HG02981 (cell line): ENCODE results near the gene NUDT3.
"Not testable (repeated sequence)": the region's sequence is repeated elsewhere in the genome, so short reads cannot be mapped to it uniquely, and the experiment has no call there.

Source experiments
- ATAC-seq: cut with Tn5 transposase; IDR thresholded peaks from one replicate; pipeline ENCODE4 v1.9.1; 2021; ENCODE audit warnings: mild to moderate bottlenecking, moderate library complexity; ENCODE audit not compliant: unreplicated experiment

NUDT3 gene

DNA sequence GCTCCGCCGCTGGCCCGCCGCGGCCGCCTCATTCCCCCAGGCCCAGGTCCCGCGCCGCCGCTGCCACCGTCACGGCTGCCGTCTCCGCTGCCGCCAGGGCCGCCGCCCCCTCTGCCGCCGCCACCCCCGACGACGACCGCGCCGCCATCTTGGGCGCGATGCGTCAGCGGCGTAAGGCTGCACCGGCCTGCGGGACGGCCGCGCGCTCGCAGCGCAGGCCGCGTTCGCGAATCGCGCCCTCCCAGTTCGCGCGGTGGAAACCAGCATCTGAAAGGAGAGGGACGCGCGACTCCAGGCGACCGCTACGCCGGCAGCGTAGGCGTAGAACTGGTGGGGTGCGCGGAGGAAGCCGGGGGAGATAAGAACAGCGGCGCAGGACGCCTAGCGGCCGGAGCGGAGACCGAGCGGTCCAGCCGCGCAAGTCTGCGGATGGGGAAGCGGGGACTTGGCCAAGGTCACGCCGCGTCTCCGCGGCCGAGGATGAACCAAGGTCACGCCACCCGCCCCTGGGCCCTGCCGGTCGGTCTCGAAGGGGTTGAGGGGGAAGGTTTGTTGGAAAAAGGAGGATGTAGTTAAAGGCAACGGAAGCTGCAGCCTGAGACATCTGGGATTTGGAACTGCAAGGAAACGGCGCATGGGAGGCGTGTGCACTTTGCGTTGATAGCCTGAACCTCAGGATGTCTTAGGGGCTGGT lies at the start of gene NUDT3:
Gene NUDT3, minus strand, starts transcription at position 173 of the 694 bp plus-strand sequence. CDS start 307 bp downstream, outside the sequence.
- peak; percentile 84 for ATAC-seq

GRCh38 chr6:34441526-34441925 lies 49.1 kb upstream of the NUDT3 start:
- ATAC-seq = no peak

GRCh38 chr6:34439442-34439841 lies 47.0 kb upstream of the NUDT3 start:
- no peak for ATAC-seq

DNA sequence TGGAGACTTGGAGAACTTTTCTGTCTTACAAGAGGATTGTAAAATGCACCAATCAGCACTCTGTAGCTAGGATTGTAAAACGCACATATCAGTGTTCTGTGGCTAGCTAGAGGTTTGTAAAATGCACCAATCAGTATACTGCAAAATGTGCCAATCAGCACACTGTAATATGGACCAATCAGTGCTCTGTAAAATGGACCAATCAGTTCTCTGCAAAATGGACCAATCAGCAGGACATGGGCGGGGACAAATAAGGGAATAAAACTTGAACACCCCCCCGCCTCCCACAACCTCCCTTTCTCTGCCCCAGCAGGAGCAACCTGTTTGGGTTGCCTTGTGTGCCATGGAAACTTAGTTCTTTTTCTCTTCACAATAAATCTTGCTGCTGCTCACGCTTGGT lies 46.2 kb upstream of the NUDT3 start:
- ATAC-seq = no peak

GRCh38 chr6:34437644-34437970 lies 45.1 kb upstream of the NUDT3 start:
- no peak for ATAC-seq

DNA sequence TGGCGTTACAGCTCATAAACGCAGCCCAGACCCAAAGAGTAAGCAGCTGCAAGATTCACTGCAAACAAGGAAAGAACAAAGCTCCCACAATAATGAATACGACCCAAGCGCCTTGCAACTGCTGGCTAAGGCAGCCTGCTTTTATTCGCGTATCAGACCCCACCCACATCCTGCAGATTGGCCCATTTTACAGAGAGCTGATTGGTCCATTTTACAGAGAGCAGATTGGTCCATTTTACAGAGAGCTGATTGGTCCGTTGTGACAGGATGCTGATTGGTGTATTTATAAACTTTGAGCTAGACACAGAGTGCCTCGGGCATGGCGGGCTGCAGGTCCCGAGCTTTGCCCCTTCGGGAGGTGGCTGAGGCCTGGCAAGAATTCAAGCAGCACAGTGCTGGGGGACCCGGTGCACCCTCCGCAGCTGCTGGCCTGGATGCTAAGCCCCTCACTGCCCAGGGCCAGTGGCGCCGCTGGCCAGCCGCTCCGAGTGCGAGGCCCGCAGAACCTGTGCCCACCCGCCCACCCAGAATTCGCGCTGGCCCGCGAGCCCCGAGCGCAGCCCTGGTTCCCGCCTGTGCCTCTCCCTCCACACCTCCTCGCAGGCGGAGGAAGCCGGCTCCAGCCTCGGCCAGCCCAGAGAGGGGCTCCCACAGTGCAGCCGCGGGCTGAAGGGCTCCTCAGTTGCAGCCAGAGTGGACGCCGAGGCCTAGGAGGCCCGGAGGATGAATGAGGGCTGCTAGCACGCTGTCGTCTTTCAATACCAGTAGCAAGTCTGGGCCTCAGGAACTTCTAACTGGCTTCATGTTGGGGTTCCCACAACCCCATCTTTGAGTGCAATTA lies 44.6 kb upstream of the NUDT3 start:
- ATAC-seq = no peak

DNA sequence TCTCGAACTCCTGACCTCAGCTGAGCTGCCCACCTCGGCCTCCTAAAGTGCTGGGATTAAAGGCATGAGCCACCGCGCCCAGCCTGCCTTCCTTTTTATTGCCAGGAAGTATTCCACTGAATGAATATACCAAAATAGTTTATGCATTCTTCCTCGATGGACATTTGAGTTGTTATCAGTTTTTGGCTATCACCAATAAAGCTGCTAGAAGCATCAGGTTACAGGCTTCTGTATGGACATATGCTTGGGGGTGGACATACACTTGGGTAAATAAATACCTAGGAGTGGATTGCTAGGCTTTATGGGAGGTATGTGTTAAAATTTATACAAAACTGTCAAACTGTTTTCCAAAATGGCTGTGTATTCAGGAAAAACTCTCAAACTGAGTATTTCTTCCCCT lies 43.4 kb upstream of the NUDT3 start:
- no peak for ATAC-seq

- ATAC-seq = peak; percentile 83
Measured at GRCh38 chr6:34425498-34426410, 33.3 kb upstream of the NUDT3 start, which contains the start of gene RPS10. Gene RPS10, minus strand, starts transcription at chr6:34426069. Its CDS starts 848 bp downstream, at chr6:34425221.

DNA sequence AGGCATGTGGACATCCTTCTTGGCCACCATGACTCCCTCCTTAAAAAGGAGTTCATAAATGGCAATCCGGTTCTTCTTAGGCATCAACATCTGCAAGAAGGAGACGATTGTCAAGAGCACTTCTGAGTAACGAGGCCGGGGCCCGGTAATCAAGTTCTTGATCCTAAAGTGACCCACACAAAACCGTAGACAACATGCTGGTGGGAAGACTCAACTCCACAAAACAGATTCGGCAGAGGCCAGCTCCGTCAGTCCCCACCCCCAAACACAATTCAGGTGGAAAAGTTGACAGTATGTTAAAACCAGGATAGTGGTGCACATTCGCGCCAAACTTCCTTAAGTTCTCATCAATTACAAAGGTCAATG lies 32.6 kb upstream of the NUDT3 start:
- ATAC-seq = no peak

- no peak for ATAC-seq
Measured at GRCh38 chr6:34424200-34425131, 32.0 kb upstream of the NUDT3 start.

GRCh38 chr6:34423254-34423653 lies 30.8 kb upstream of the NUDT3 start:
- no peak for ATAC-seq

DNA sequence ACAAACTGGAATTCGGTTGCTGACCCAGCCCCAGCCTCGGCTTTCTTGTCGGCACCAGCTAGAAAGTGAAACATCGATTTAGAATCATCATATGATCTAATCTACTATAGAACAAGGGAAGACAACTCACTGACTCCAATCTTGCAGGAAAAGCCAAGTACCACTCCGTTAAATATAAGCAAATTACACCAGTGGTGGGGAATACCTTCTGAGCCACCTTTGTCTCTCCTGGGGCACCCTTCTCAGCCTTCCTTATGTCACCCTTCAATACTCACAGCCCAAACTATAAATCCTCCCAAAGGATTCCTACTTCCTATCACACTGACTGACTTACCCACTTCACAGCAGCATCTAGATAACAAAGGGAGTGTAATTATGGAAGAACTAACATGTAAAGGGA lies 25.9 kb upstream of the NUDT3 start:
- ATAC-seq = no peak

DNA sequence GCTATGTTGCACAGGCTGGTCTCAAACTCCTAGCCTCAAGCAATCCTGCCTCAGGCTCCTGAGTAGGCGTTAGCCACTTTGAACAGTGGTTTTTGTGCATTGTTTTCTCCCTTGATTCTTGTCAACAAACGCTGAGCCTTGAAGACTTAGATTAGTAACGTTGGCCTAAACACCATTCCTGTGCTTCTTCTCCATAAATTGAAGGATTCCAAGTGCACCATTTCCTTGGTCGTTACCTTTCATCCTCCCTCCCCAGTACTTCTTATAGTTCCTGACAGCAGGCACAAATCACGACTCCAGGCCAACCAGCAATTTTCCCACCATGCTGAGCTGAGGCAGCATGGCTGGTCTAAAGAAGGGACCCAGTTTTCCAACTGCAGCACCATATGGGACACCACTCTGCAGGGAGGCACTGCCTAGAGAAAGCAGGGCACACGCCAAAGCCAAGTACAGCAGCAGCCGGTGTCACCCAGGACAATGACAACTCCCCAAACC lies 24.5 kb upstream of the NUDT3 start:
- ATAC-seq = no peak

DNA sequence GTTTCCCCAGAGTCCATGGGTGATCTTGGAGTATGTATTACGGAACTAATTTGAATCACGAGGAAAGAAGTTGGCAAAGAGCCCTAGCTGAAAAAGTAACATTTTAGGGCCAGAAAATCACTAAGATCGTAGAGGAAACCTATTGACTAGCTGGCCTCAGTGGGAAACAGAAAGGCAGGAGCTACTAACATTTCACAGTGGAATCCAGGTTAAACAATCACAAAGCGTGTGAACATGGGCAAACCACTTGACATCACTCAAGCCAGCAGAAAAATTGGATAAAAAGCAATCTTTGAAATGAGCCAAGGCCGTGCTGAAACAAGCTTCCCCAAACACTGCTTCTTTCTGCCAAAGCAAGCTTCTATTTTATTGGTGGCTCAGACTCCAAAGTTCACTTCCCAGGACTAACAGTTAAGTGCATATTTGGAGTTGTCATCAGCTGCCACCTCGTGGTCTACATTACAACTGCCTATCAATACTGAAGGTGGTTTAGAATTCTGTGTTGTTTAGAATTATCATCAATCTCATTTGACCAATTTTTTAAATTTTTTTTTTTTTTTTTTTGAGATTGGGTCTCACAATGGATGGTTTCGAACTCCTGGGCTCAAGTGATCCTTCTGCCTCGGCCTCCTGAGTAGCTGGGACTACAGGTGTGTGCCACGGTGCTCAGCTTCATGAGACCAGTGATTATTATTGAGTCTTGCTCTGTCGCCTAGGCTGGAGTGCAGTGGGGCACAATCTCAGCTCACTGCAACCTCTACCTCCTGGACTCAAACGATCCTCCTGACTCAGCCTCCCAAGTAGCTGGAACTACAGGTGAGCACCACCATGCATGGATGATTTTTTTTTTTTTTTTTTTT lies 22.8 kb upstream of the NUDT3 start:
- ATAC-seq = no peak

- no peak for ATAC-seq
Measured at GRCh38 chr6:34412643-34413214, 20.3 kb upstream of the NUDT3 start.

DNA sequence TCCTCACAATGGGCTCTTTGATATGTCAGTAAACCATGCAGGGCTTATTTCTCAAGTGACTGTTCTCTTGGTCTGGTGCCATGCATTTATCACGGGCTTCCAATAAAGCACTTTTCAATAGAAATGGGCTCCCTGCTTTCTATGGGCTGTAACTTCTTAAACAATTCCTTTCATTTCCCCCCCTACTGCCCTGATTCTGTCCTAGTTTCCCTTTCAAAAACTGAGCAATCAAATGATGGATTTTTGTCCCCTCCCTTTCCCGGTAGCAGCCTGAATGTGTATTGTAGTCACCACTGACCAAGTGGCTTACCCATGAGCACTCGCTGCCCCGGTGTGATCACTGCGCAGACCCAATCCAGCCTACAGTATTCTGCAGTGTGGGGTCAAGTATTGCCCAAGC lies 19.5 kb upstream of the NUDT3 start:
- no peak for ATAC-seq

DNA sequence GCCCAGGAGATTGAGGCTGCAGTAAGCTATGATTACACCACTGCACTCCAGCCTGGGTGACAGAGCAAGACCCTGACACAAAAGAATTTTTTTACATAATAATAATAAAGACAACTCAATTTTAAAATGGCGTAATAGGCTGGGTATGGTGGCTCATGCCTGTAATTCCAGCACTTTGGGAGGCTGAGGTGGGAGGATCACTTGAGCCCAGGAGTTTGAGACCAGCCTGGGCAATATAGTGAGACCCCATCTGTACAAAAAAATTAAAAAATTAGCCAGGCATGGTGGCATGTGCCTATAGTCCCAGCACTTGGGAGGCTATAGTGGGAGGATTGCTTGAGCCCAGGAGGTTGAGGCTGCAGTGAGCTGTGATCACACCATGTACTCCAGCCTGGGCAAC lies 15.4 kb upstream of the NUDT3 start:
- not testable (repeated sequence) for ATAC-seq

DNA sequence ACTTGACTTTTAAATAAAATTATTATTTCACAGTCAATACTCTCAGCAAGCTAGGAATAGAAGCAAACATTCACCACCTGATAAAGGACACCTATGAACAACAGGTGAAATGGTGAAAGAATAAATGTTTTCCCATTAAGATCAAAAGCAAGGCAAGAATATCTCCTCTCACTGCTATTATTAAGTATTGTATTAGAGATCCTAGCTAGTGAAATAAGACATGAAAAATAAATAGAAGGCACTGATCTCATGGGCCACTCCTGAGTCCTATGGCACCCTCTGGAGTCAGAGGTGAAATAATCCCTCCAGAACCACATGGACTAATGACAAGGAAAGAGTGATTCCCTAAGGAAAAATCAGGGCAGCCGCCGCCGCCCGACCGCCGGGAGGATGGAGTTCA lies 4.0 kb upstream of the NUDT3 start:
- no peak for ATAC-seq

GRCh38 chr6:34393966-34394305 lies 1.5 kb upstream of the NUDT3 start:
- no peak for ATAC-seq
